Mesothelial cell of epicardium (in vitro differentiated cells): ENCODE measurements around the gene SVIP. TPM values are rescaled to one million over a fixed set of nuclear protein-coding genes. Genes with fewer than 3 reads are reported as not detected.

Experiments
- DNase-seq, 2 experiments: peaks; one replicate each; pipeline ENCODE4 v3.0.0; 2021; ENCODE audit warnings: low spot score in 2 of 2; ENCODE audit not compliant: unreplicated experiment in 2 of 2
- H3K27ac Mint-ChIP-seq: 2 replicates; pipeline ENCODE4 v1.8.0; 2021; ENCODE audit warnings: mixed read lengths
- H3K27me3 Mint-ChIP-seq: 2 replicates; pipeline ENCODE4 v1.8.0; 2021; ENCODE audit warnings: low read depth, mixed read lengths
- H3K36me3 Mint-ChIP-seq: 2 replicates; pipeline ENCODE4 v1.8.0; 2021; ENCODE audit warnings: mixed read lengths
- H3K4me1 Mint-ChIP-seq: 2 replicates; pipeline ENCODE4 v1.8.0; 2021; ENCODE audit warnings: mixed read lengths
- H3K4me3 Mint-ChIP-seq: 2 replicates; pipeline ENCODE4 v1.8.0; 2021; ENCODE audit warnings: mild to moderate bottlenecking, moderate library complexity, mixed read lengths
- H3K9me3 Mint-ChIP-seq: 2 replicates; pipeline ENCODE4 v1.8.0; 2021; ENCODE audit warnings: mixed read lengths
- total RNA-seq: library from RNA; stranded (reverse); gene quantifications from 3 replicates; pipeline ENCODE4 v1.2.1, GENCODE V29; 2021
- TF ChIP-seq, protein P1 (sequence below): fragments of 200-600 bp; sonication (generic); IDR thresholded peaks from one replicate; pipeline ENCODE4 v1.5.0; 2021; ENCODE audit warnings: antibody characterized with exemption; ENCODE audit not compliant: unreplicated experiment

Gene SVIP
- total RNA-seq, 1 donor from 2014 or later: 17.0 TPM

DNA sequence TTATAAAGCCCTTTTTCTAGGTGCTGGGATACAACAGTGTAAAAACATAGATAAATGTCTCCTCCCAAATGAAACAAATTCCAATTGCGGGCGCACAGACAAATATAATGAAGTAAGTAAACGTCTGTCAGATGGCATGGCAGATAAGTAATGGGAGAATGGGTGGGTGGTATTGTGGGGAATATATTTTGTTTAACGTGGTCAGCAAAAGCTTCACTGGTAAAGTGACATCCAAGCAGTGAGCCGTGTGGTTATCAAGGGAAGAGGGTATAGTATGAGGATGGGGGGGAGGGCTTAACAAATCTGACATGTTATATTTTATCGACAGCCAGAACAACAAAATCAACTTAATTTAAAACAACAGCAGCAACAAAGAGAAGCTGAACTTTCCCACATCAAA lies 1.2 kb downstream of the SVIP start:
- Mint-ChIP-seq H3K4me1 (peaks cover 6% of the 10 kb centered on the region), H3K27ac (no peak overlapping the region), H3K9me3 (no peaks in the 10 kb centered on the region), H3K36me3 (peaks cover 5% of the 10 kb centered on the region), H3K27me3 (no peaks in the 10 kb centered on the region), H3K4me3 (peak overlapping the region; percentile 85)
- no peak for DNase-seq
- TF ChIP-seq, protein P1, sequence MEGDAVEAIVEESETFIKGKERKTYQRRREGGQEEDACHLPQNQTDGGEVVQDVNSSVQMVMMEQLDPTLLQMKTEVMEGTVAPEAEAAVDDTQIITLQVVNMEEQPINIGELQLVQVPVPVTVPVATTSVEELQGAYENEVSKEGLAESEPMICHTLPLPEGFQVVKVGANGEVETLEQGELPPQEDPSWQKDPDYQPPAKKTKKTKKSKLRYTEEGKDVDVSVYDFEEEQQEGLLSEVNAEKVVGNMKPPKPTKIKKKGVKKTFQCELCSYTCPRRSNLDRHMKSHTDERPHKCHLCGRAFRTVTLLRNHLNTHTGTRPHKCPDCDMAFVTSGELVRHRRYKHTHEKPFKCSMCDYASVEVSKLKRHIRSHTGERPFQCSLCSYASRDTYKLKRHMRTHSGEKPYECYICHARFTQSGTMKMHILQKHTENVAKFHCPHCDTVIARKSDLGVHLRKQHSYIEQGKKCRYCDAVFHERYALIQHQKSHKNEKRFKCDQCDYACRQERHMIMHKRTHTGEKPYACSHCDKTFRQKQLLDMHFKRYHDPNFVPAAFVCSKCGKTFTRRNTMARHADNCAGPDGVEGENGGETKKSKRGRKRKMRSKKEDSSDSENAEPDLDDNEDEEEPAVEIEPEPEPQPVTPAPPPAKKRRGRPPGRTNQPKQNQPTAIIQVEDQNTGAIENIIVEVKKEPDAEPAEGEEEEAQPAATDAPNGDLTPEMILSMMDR: no peak

DNA sequence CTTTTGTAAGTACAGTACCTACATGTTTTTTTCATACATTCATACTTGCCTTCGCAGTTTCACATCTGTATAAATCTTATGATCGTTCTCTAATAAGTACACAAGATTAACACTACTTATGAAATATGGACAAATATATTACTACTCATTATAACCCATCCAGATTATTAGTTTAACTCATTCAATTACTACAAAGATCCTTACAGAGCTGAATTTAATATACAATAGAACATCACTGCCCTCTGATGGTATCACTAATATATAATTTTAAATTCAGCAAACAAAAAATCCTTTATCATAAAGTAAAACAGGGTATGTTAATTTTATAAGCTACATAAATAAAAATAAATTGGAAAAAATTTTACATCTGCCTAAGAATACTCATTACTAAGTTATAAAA lies 7.4 kb downstream of the SVIP start:
- TF ChIP-seq, protein P1: no peak
- Mint-ChIP-seq H3K27ac (no peak overlapping the region), H3K4me1 (no peaks in the 10 kb centered on the region), H3K4me3 (no peak overlapping the region), H3K36me3 (peaks cover 19% of the 10 kb centered on the region), H3K9me3 (peaks cover 5% of the 10 kb centered on the region), H3K27me3 (no peaks in the 10 kb centered on the region)
- DNase-seq: no peak

DNA sequence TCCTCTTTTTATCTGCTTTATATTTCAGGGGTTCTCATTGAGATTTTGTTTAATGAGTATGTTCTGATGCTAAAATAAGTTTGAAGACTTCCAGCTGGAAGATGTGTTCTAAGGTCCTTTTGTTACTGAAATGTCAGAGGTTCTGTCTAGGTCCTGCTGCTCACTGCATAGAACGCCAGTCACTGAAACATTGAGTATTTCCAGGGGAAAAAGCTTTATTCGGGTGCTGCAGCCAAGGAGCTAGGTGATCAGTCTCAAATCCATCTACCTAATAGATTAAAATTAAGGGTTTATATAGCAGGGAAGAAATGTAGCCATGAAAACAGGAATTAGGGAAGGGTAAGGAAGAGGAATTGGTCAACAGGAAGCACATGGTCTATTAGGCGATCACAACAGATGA lies 19.7 kb downstream of the SVIP start:
- TF ChIP-seq, protein P1: no peak
- peaks cover 19% of the 10 kb centered on the region for H3K36me3 Mint-ChIP-seq
- H3K4me3 Mint-ChIP-seq: no peak overlapping the region
- peaks cover 25% of the 10 kb centered on the region for H3K9me3 Mint-ChIP-seq
- no peaks in the 10 kb centered on the region for H3K27me3 Mint-ChIP-seq
- no peaks in the 10 kb centered on the region for H3K4me1 Mint-ChIP-seq
- no peak for DNase-seq
- no peak overlapping the region for H3K27ac Mint-ChIP-seq

DNA sequence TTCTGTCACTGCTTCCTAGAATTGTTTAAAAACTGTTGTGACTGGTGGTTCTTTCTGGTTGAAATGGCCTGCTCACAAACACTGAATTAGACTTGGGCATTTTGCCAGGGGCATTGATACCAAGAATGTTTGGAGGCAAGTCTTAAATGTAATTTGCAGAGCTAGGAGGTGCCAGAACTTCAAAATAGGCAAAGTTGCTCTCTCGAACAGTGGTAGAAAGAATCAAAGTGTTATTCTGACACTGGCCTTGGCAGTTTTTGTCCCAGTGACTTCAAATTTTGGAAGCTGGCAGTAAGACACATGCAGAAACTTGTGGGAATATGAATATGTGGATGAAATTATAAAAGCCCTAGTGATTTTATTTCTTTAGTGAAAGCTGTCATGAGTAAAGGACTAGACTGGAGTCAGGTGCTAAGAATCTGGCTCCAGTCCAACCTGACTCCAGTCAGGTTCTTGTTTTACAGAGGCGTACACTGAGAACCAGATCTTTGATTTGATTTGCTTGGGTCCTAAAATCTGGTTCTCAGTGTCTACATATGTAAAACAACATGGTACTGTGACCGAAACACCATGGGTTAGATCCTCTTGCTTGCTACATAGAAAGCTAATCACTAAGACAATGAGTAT lies 20.9 kb downstream of the SVIP start:
- Mint-ChIP-seq H3K27ac (no peak overlapping the region), H3K4me1 (no peaks in the 10 kb centered on the region), H3K27me3 (no peaks in the 10 kb centered on the region), H3K36me3 (peaks cover 18% of the 10 kb centered on the region), H3K9me3 (peaks cover 18% of the 10 kb centered on the region), H3K4me3 (no peak overlapping the region)
- DNase-seq: no peak
- TF ChIP-seq, protein P1: no peak

DNA sequence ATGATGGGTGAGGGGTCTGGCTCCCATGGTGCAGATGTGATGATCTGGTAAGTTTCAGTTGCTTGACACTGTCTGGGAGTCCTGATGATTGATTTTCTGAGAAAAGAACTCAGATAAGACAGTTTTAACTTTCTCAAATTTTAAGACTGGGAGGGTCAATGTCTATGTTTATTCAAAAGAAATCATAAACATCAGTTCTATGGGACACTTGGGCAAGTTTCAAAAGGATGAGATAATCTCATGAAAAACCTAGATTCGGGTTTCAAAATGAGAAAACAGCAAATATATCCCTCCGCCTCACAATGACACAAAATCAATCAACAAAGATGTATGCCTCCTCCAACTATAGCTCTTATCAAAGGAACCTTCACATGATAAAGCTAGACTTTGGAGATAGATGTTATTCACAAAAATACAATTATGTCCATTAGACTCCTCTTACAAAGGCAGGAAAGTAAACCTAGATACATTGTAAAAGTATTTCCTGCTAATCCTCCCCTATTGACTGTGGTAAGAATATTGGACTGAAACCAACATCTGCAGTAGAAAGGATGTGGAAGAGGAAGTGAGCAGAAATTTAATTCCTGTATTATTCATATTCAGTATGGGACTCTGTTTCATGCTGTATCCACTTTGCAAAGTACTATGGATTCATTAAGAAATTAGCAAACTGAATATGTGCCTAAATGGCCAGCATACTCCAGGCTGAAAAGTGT lies 21.6 kb downstream of the SVIP start:
- H3K4me3 Mint-ChIP-seq: no peak overlapping the region
- peaks cover 18% of the 10 kb centered on the region for H3K9me3 Mint-ChIP-seq
- H3K36me3 Mint-ChIP-seq: peaks cover 15% of the 10 kb centered on the region
- H3K27ac Mint-ChIP-seq: no peak overlapping the region
- H3K4me1 Mint-ChIP-seq: no peaks in the 10 kb centered on the region
- DNase-seq: no peak
- H3K27me3 Mint-ChIP-seq: no peaks in the 10 kb centered on the region
- TF ChIP-seq, protein P1: no peak
